Dermis microvascular lymphatic vessel endothelial cell (primary cell): ENCODE results near the gene RNLS. TPM values are rescaled to one million over a fixed set of nuclear protein-coding genes. Genes with fewer than 3 reads are reported as not detected.

Experiments used
- DNase-seq, 2 donors: peaks; one replicate each; pipeline versions ENCODE4 v3.0.0 to v3.0.0-alpha.2; 2010; ENCODE audit warnings: low read depth in 2 of 2
- total RNA-seq: library from RNA; depleted of rRNA; stranded (reverse); fragments of >200 nt; gene quantifications from 2 replicates; pipeline ENCODE4 v1.2.1, GENCODE V29; 2014

The RNLS gene
- total RNA-seq, 1 donor from 2014 or later: 0.39 TPM

- no peak for DNase-seq
Observed at GRCh38 chr10:88431103-88431502, 152.0 kb downstream of the RNLS start.

- DNase-seq: no peak
Observed at GRCh38 chr10:88428976-88429375, 154.1 kb downstream of the RNLS start.

- no peak for DNase-seq
Observed at GRCh38 chr10:88428442-88428841, 154.7 kb downstream of the RNLS start.

- no peak for DNase-seq
Observed at GRCh38 chr10:88427024-88427423, 156.1 kb downstream of the RNLS start.

- DNase-seq: no peak
Observed at GRCh38 chr10:88424881-88425280, 158.2 kb downstream of the RNLS start.

- DNase-seq: no peak
Observed at GRCh38 chr10:88423732-88424131, 159.4 kb downstream of the RNLS start.

- DNase-seq: no peak
Observed at GRCh38 chr10:88421590-88421989, 161.5 kb downstream of the RNLS start.

GRCh38 chr10:88418871-88419270 lies 164.2 kb downstream of the RNLS start:
- no peak for DNase-seq

- no peak for DNase-seq
Observed at GRCh38 chr10:88417387-88418030, 165.6 kb downstream of the RNLS start.

GRCh38 chr10:88416801-88417200 lies 166.3 kb downstream of the RNLS start:
- DNase-seq: no peak

GRCh38 chr10:88415533-88416130 lies 167.5 kb downstream of the RNLS start:
- no peak for DNase-seq

- no peak for DNase-seq
Observed at GRCh38 chr10:88413412-88413811, 169.7 kb downstream of the RNLS start.

GRCh38 chr10:88411772-88412349 lies 171.3 kb downstream of the RNLS start:
- DNase-seq: no peak

GRCh38 chr10:88409824-88410223 lies 173.3 kb downstream of the RNLS start:
- no peak for DNase-seq

GRCh38 chr10:88409236-88409635 lies 173.9 kb downstream of the RNLS start:
- DNase-seq: no peak

GRCh38 chr10:88408096-88408495 lies 175.0 kb downstream of the RNLS start:
- DNase-seq: no peak

GRCh38 chr10:88404133-88404532 lies 179.0 kb downstream of the RNLS start:
- DNase-seq: no peak

- no peak for DNase-seq
Observed at GRCh38 chr10:88401671-88402347, 181.3 kb downstream of the RNLS start.

GRCh38 chr10:88399240-88399639 lies 183.9 kb downstream of the RNLS start:
- DNase-seq: no peak

GRCh38 chr10:88395677-88396076 lies 187.4 kb downstream of the RNLS start:
- DNase-seq: no peak

GRCh38 chr10:88392222-88392621 lies 190.9 kb downstream of the RNLS start:
- no peak for DNase-seq

GRCh38 chr10:88390041-88390440 lies 193.1 kb downstream of the RNLS start:
- no peak for DNase-seq

- DNase-seq: peak in 1 of 2 donors; percentile 46
Observed at GRCh38 chr10:88389456-88389855, 193.7 kb downstream of the RNLS start.
